Fibroblast of pulmonary artery (primary cell): ENCODE data around the gene TCEA2.

ENCODE experiments used
- DNase-seq: peaks from one replicate; pipeline ENCODE4 v3.0.0-alpha.2; 2010; ENCODE audit warnings: low read depth
- H3K4me3 ChIP-seq: replicated peaks from 2 replicates; pipeline ENCODE4 v1.5.1; 2011; ENCODE audit warnings: low read depth, mild to moderate bottlenecking, control low read depth, low read length, moderate library complexity
- TF ChIP-seq, protein P1 (sequence below): IDR thresholded peaks from 2 replicates; pipeline ENCODE4 v1.5.1; 2011; ENCODE audit warnings: mild to moderate bottlenecking, control low read depth, low read length, inconsistent platforms; ENCODE audit errors: missing control alignments

The TCEA2 gene

DNA sequence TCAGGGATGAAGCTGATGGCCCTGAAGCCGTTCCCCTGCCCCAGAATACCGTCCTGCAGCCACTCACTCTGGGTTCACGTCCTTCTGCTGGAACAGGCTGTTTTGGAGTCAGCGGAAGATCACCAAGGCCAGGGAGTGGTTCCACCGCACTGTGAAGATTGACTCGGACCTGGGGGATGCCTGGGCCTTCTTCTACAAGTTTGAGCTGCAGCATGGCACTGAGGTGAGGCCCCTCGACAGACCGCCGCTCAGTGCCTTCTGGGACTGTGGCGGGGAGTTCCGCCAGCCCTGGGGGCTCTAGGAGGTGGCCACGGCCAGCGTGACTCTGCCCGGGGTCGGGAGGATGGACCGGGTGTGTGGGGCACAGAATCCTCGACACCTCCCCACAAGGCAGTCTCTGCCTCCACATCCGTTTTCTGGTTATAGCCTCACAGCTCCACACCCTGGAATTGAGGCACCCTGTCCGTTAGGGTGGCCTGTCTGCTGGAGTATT is 31.1 kb upstream of the TCEA2 start:
- no peak overlapping the region for H3K4me3 ChIP-seq
- DNase-seq = no peak
- TF ChIP-seq, protein P1, sequence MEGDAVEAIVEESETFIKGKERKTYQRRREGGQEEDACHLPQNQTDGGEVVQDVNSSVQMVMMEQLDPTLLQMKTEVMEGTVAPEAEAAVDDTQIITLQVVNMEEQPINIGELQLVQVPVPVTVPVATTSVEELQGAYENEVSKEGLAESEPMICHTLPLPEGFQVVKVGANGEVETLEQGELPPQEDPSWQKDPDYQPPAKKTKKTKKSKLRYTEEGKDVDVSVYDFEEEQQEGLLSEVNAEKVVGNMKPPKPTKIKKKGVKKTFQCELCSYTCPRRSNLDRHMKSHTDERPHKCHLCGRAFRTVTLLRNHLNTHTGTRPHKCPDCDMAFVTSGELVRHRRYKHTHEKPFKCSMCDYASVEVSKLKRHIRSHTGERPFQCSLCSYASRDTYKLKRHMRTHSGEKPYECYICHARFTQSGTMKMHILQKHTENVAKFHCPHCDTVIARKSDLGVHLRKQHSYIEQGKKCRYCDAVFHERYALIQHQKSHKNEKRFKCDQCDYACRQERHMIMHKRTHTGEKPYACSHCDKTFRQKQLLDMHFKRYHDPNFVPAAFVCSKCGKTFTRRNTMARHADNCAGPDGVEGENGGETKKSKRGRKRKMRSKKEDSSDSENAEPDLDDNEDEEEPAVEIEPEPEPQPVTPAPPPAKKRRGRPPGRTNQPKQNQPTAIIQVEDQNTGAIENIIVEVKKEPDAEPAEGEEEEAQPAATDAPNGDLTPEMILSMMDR = no peak

- DNase-seq = no peak
- TF ChIP-seq, protein P1 = no peak
- H3K4me3 ChIP-seq = no peak overlapping the region
Observed at GRCh38 chr20:64032706-64033624, 30.0 kb upstream of the TCEA2 start.

DNA sequence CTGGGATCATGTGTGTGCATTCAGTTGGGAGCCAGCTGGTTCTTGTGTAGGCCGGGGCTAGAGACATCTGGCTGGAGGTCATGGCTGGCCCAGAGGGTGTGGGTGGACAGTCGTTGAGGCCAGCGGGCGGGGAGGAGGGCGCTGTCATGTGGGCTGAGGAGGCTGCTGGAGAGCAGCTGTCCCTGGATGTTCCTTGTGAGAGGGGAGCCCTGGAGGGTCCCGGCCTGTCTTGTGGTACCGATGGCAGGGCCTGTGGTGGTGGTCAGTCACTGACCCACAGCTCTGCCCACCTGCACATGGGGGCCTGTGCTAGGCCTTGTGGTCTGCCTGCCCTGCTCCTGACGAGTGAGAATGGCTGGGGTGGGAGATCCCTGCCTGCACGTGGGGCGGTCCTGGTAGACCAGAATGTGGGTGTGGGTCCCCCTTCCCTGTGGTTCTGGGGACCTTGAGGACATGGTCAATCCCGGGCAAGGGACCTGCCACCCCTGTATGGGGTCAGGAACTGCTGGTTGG is 29.0 kb upstream of the TCEA2 start:
- TF ChIP-seq, protein P1 = no peak
- H3K4me3 ChIP-seq = no peak overlapping the region
- DNase-seq = no peak

DNA sequence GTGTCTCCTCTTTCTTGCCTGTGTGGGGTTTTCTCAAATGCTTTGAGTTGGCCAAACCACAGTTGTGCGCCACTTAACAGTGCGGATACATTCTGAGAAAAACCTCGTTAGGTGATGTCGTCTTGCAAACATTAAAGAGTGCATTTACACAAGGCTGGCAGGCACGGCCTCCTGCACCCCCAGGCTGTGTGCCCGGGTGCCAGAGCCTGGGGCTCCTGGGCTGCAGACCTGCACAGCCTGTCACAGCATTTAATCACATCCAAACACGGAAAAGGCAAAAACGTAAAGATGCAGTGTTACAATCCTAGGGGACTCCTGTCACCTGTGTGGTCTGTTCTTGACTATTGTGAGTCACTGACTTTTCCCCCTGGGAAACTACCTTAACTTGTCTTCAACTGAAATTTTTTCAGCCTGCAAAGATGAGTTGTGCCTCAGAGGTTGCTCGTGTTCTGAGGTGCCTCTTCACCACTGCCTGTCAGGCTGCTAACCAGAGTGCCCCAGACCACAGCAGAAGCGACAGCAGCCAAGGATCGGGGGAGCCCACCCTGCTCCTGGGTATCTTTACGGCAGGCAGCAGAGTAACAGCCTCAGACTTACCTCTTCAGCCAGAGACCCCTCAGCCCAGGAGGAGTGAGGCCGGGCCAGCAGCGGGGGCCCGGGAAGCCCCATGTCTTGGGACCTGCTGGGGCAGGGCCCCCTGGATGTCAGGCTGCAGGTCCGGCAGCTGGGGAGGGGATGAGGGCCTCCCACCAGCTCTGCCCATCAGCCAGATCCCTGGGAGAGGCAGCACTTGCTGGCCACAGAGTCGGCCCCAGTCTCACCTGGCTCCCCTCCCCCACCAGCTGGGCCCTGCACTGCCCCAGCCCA is 27.7 kb upstream of the TCEA2 start:
- no peak for DNase-seq

DNA sequence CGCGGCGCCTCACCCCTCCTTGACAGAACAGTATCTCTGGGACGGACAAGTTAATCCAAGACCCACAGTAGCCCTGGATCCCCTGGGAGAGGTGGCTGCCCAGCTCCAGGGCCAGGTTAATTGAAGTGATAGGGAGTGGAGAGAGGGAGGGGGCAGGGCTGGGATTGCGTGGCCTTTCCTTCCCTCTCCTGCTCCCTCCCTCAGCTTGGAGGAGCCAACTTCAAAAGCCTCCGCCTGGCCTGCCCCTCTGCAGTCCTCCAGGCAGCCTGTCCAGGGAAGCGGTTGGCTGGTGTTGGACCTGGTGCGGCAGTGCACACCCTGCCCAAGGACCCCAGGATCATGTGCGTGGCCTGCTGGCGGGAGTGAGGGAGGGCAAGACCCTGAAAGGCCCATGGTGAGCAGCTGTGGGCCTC is 27.1 kb upstream of the TCEA2 start, which contains the start of gene C20orf204:
TSS of gene C20orf204 (plus strand) at position 250 of the 413 bp plus-strand sequence. CDS start at position 392, 142 bp downstream.
- no peak within 1 kb of the TSS for H3K4me3 ChIP-seq
- TF ChIP-seq, protein P1 = no peak
- no peak for DNase-seq

More for the DNA sequence above, 27.7 kb upstream of the TCEA2 start:
- H3K4me3 ChIP-seq = no peak overlapping the region
- TF ChIP-seq, protein P1 = no peak

DNA sequence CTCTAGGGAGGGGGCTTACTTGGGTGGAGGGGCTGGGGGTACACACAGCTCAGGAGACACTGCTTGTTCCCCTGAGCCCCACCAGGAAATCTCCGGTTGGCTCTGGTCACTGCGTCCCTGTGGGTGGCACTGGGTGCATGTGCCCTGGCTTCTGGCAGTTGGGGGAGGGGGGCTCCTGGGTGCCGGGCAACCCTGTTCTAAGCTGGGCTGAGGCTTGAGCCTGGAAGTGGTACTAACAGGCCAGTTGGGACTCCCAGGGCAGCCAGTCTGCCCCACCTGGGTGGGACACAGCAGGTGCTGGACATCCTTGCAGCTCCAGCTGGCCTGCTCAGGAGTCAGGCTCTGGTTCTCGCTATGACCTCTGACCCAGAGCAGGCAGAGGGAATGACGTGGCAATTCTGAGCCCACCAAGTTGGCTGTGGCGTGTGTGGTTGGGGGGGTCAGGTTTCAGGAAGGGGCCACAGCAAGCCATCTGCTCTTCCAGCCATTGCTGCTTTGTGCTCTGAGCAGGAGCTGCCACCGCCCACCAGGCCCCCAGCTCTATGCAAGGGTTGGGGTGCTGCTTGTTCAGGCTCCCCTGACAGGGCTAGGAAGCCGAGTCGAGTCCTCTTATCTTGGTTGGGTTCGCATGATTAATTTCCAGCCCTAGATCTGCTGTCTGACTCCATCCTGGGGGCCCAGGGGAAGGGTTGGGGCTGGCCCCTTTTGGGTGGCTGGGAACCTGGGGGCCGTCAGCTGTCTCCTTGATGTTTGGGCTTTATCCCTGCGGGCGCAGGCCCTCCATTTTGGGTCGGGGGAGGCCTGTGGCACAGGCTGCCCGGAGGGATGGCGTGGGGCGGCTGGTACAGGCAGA is 26.4 kb upstream of the TCEA2 start:
- no peak overlapping the region for H3K4me3 ChIP-seq
- no peak for DNase-seq
- TF ChIP-seq, protein P1 = no peak
